Bronchial epithelial cell (primary cell): ENCODE results near the gene ACSM5. TPM values are rescaled to one million over a fixed set of nuclear protein-coding genes. Genes with fewer than 3 reads are reported as not detected.
"Not testable (repeated sequence)": the region's sequence is repeated elsewhere in the genome, so short reads cannot be mapped to it uniquely, and the experiment has no call there.

Source experiments
- DNase-seq: peaks from one replicate; pipeline ENCODE4 v3.0.0-alpha.2; 2010; ENCODE audit warnings: low read depth
- FAIRE-seq: peaks from 2 replicates; lab custom pipeline; 2011; peaks lifted over from hg19 to GRCh38; lab: Jason Lieb, UNC
- H3K27me3 ChIP-seq: 2 replicates; pipeline ENCODE4 v1.5.1; 2011; ENCODE audit warnings: low read length; ENCODE audit not compliant: control insufficient read depth, insufficient read depth
- H3K36me3 ChIP-seq: 2 replicates; pipeline ENCODE4 v1.5.1; 2011; ENCODE audit warnings: low read length; ENCODE audit not compliant: control insufficient read depth, insufficient read depth
- H3K4me3 ChIP-seq: 2 replicates; pipeline ENCODE4 v1.5.1; 2011; ENCODE audit warnings: mild to moderate bottlenecking, low read depth, low read length, control low read depth
- total RNA-seq: library from RNA; depleted of rRNA; stranded (reverse); fragments of >200 nt; gene quantifications from 2 replicates; pipeline ENCODE4 v1.2.1, GENCODE V29; 2014
- TF ChIP-seq, protein P1 (sequence below): IDR thresholded peaks from 2 replicates; pipeline ENCODE4 v1.5.1; 2011; ENCODE audit warnings: mild to moderate bottlenecking, moderate library complexity, low read length, control low read depth, inconsistent platforms; ENCODE audit not compliant: insufficient read depth, severe bottlenecking

The ACSM5 gene
- total RNA-seq, 1 donor from 2014 or later: not detected

DNA sequence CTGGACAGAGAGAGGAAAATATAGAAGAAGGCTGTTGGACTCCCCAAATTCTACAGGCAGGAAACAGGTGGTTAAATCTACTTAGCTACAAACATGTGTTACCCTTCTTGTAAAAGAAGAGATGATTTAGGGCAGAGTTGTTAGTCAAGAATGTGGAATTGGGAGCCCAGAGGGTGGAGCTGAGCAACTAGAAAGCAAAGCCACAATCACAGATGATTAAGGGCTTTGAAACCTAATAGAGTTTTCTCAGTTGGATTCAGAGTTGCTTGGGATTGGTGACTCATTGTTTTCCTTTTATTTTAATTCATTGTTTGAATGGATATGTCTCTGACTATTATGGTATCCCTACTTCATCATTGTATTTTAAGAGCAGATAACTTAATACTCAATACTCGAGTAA is 6.2 kb downstream of the ACSM5 start:
- Histone ChIP-seq H3K27me3 (no peaks in the 10 kb centered on the region), H3K4me3 (no peak overlapping the region), H3K36me3 (no peaks in the 10 kb centered on the region)
- FAIRE-seq: no peak
- DNase-seq: peak; percentile 3
- TF ChIP-seq, protein P1, sequence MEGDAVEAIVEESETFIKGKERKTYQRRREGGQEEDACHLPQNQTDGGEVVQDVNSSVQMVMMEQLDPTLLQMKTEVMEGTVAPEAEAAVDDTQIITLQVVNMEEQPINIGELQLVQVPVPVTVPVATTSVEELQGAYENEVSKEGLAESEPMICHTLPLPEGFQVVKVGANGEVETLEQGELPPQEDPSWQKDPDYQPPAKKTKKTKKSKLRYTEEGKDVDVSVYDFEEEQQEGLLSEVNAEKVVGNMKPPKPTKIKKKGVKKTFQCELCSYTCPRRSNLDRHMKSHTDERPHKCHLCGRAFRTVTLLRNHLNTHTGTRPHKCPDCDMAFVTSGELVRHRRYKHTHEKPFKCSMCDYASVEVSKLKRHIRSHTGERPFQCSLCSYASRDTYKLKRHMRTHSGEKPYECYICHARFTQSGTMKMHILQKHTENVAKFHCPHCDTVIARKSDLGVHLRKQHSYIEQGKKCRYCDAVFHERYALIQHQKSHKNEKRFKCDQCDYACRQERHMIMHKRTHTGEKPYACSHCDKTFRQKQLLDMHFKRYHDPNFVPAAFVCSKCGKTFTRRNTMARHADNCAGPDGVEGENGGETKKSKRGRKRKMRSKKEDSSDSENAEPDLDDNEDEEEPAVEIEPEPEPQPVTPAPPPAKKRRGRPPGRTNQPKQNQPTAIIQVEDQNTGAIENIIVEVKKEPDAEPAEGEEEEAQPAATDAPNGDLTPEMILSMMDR: no peak

- DNase-seq, H3K27me3 ChIP-seq, H3K36me3 ChIP-seq, H3K4me3 ChIP-seq, FAIRE-seq: not testable (repeated sequence)
These were observed 9.8 kb downstream of the ACSM5 start for GRCh38 chr16:20419093-20419492.

DNA sequence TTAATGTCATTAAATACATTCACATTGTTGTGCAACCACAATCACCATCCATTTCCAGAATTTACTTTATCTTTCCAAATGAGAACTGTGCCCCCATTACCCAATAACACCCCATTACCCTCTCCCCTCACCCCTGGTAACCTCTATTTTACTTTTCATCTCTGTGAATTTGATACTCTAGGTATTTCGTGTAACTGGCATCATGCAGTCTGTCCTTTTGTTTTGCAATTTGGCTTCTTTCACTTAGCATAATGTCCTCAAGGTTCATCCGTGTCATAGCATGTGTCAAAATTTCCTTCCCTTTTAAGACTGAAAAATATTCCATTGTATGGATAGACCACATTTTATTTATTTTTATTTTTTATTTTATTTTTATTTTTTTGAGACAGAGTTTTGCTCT is 12.4 kb downstream of the ACSM5 start:
- FAIRE-seq, DNase-seq: not testable (repeated sequence)

DNA sequence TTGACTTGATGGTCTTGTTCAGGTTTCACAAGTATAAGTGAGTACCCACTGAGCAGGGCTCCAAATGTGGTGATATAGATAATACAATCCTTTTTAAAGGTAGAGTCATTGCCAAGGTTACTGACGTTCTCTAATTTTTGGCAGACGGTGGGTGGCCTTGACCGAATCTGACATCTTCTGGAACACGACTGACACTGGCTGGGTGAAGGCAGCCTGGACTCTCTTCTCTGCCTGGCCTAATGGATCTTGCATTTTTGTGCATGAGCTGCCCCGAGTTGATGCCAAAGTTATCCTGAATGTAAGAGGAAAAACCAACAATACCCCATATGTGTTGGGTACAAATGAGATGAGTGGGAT is 14.4 kb downstream of the ACSM5 start:
- DNase-seq, FAIRE-seq, H3K27me3 ChIP-seq, H3K36me3 ChIP-seq, H3K4me3 ChIP-seq: not testable (repeated sequence)

More for the DNA sequence above, 12.4 kb downstream of the ACSM5 start:
- H3K36me3 ChIP-seq, H3K27me3 ChIP-seq, H3K4me3 ChIP-seq: not testable (repeated sequence)

- DNase-seq: no peak
- TF ChIP-seq, protein P1: no peak
- FAIRE-seq: no peak
- Histone ChIP-seq H3K27me3 (no peaks in the 10 kb centered on the region), H3K36me3 (no peaks in the 10 kb centered on the region), H3K4me3 (no peak overlapping the region)
These were observed 15.0 kb downstream of the ACSM5 start for GRCh38 chr16:20424129-20424866.

DNA sequence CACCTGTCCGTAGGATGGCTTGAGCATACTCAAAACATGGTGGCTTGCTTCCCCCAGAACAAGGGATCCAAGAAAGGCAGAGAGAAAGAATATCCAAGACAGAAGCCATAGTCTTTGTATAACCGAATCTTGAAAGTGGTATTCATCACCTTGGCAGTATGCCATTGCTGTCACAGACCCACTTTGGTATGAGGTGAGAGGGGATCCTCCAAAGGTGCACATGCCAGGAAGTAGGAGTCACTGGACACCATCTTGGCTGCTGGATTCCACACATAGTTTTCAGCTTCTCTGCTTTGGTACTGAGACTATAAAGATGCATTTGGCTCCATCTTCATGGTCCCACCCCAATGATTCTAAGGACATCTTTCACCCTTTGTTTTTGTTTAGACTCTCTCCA is 18.1 kb downstream of the ACSM5 start:
- H3K36me3 ChIP-seq, H3K4me3 ChIP-seq, H3K27me3 ChIP-seq, DNase-seq, FAIRE-seq: not testable (repeated sequence)

- not testable (repeated sequence) for H3K27me3 ChIP-seq, H3K36me3 ChIP-seq, DNase-seq, H3K4me3 ChIP-seq, FAIRE-seq
These were observed 20.2 kb downstream of the ACSM5 start for GRCh38 chr16:20429499-20429898.

DNA sequence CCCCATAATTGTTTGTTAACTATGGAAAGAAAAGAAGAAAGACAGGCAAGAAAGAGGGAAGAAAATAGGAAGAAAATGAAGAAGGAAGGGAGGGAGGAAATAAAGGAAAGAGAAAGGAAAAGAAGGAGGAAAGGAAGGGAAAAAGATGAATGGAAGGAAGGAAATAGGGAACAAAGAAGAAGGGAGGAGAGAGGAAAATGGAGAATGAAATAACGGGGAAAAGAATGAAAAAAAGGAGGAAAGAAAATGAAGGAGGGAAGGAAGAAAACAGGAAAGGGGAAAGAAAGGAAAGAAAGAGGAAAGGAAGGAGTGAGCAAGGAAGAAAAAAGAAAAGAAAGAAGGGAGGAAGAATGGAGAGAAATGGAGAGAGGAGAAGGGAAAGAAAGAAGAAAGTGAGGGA is 21.1 kb downstream of the ACSM5 start:
- not testable (repeated sequence) for DNase-seq, FAIRE-seq, H3K27me3 ChIP-seq, H3K4me3 ChIP-seq, H3K36me3 ChIP-seq

DNA sequence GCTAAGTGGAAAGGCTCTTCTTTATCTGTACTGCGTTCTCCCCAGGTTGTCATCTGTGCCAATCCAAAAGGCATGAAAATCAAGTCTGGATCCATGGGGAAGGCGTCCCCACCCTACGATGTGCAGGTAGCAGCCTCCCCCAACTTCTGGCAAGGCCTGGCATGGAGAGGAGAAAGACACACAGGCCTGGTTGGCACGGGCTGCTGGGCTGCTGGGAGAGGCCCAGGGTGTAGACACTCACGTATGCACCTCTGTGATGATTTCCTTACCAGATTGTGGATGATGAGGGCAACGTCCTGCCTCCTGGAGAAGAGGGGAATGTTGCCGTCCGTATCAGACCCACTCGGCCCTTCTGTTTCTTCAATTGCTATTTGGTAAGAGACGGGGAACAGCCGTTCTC is 21.6 kb downstream of the ACSM5 start:
- FAIRE-seq (no peak), DNase-seq (no peak)
- no peaks in the 10 kb centered on the region for H3K27me3 ChIP-seq
- no peak overlapping the region for H3K4me3 ChIP-seq
- H3K36me3 ChIP-seq: no peaks in the 10 kb centered on the region
- TF ChIP-seq, protein P1: no peak

- not testable (repeated sequence) for H3K36me3 ChIP-seq, H3K4me3 ChIP-seq, H3K27me3 ChIP-seq, DNase-seq
- FAIRE-seq: peak; percentile 77
These were observed 29.6 kb downstream of the ACSM5 start for GRCh38 chr16:20438950-20439349.

- not testable (repeated sequence) for DNase-seq, FAIRE-seq, H3K4me3 ChIP-seq, H3K36me3 ChIP-seq, H3K27me3 ChIP-seq
These were observed 30.5 kb downstream of the ACSM5 start for GRCh38 chr16:20439820-20440231.

DNA sequence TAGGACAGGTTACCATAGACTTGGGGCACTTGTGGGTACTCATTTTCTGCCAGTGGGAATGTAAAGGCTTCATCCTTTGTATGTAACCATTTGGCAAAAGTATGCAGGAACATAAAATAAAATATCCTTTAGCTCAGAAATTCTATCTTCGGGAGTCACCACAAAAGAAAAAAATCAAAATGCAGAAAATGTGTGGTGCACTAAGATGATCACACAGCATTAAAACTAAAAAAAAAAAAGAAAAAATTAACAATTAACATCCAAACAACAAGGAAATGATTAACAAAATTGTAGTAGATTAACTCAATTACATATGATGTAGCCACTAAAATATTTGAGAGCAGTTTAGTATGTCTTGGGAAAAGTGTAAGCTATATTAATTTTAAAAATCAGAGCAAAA is 31.4 kb downstream of the ACSM5 start:
- not testable (repeated sequence) for H3K4me3 ChIP-seq, H3K27me3 ChIP-seq, FAIRE-seq, DNase-seq, H3K36me3 ChIP-seq
